RWPE1 (cell line): ENCODE data around the gene NDUFS1.
"Not testable (repeated sequence)": the region's sequence is repeated elsewhere in the genome, so short reads cannot be mapped to it uniquely, and the experiment has no call there.

Experiments
- CTCF ChIA-PET: fragments of 350-600 bp; sonication (Branson Sonifier 250); formaldehyde crosslinking; extraction: SDS; loops from one replicate; lab custom pipeline; 2021; lab: Yijun Ruan, JAX
- POLR2A ChIA-PET: fragments of 400-600 bp; formaldehyde crosslinking; extraction: SDS; loops from one replicate; lab custom pipeline; 2020; ENCODE audit warnings: antibody characterized with exemption; ENCODE audit not compliant: low non-redundant PET; lab: Yijun Ruan, JAX
- DNase-seq: peaks from one replicate; pipeline ENCODE4 v3.0.0; 2012; ENCODE audit warnings: low spot score
- H3K27ac ChIP-seq: fragments of 450-650 bp; 2 replicates; pipeline ENCODE4 v1.5.1; 2017
- CTCF ChIP-seq: fragments of 450-650 bp; conservative IDR thresholded peaks from 2 replicates; pipeline ENCODE4 v1.5.1; 2017; ENCODE audit warnings: low read depth, mild to moderate bottlenecking

The NDUFS1 gene

GRCh38 chr2:206127656-206128055 is 31.6 kb downstream of the NDUFS1 start:
- ChIA-PET CTCF (interaction anchor here (0.6 to 0.9 kb wide), 3 partner anchors 9 to 29 kb away, joined by 3 to 4 read pairs (median 4); no protein-coding TSS in a partner anchor), POLR2A (no interaction called here)
- no peak overlapping the region for H3K27ac ChIP-seq
- DNase-seq = no peak
- TF ChIP-seq CTCF = no peak

GRCh38 chr2:206125901-206126300 is 33.3 kb downstream of the NDUFS1 start:
- CTCF ChIA-PET = no interaction called here
- no peak for DNase-seq
- H3K27ac ChIP-seq = no peak overlapping the region
- TF ChIP-seq CTCF = no peak
- POLR2A ChIA-PET = no interaction called here

- POLR2A ChIA-PET, CTCF ChIA-PET, DNase-seq, H3K27ac ChIP-seq: not testable (repeated sequence)
These were observed 36.7 kb downstream of the NDUFS1 start for GRCh38 chr2:206122569-206122968.

GRCh38 chr2:206116278-206116677 is 43.0 kb downstream of the NDUFS1 start:
- H3K27ac ChIP-seq = no peak overlapping the region
- TF ChIP-seq CTCF = no peak
- no peak for DNase-seq
- POLR2A ChIA-PET = no interaction called here
- CTCF ChIA-PET = no interaction called here

GRCh38 chr2:206115026-206115578 is 44.1 kb downstream of the NDUFS1 start:
- POLR2A ChIA-PET = no interaction called here
- CTCF ChIA-PET = no interaction called here
- no peak overlapping the region for H3K27ac ChIP-seq
- no peak for TF ChIP-seq CTCF
- no peak for DNase-seq

- ChIA-PET POLR2A (no interaction called here), CTCF (interaction anchor here (0.6 kb wide), 1 partner anchor 39 kb away, joined by 5 read pairs; no protein-coding TSS in a partner anchor)
- DNase-seq = no peak
- no peak overlapping the region for H3K27ac ChIP-seq
- no peak for TF ChIP-seq CTCF
These were observed 46.2 kb downstream of the NDUFS1 start for GRCh38 chr2:206112846-206113547.

- POLR2A ChIA-PET = no interaction called here
- TF ChIP-seq CTCF = no peak
- no peak for DNase-seq
These were observed 47.1 kb downstream of the NDUFS1 start for GRCh38 chr2:206112108-206112507.

More at GRCh38 chr2:206112108-206112507, 47.1 kb downstream of the NDUFS1 start:
- CTCF ChIA-PET = no interaction called here
- no peak overlapping the region for H3K27ac ChIP-seq
